Esophagus muscularis mucosa (tissue), 4 donors: ENCODE measurements around the gene RIPOR2.

ENCODE experiments used
- CTCF ChIP-seq, 3 experiments: fragments of 200-600 bp in 2 of 3; fragments of 450-650 bp in 1 of 3; sonication (generic) in 2 of 3; IDR thresholded peaks; one replicate each; pipeline ENCODE4 v1.5.1; 2017 to 2019; ENCODE audit warnings: antibody characterized with exemption in 3 of 3, mild to moderate bottlenecking in 2 of 3, moderate library complexity in 1 of 3
- EP300 ChIP-seq: sonication (generic); formaldehyde crosslinking; IDR thresholded peaks from one replicate; pipeline ENCODE4 v1.6.1; 2017; ENCODE audit warnings: antibody characterized with exemption
- POLR2AphosphoS5 ChIP-seq, 2 donors: sonication (generic); formaldehyde crosslinking; IDR thresholded peaks; one replicate each; pipeline ENCODE4 v1.6.1; 2017; ENCODE audit warnings: antibody characterized with exemption in 2 of 2

GRCh38 chr6:24882295-24882694, 53.5 kb downstream of the RIPOR2 start:
- TF ChIP-seq CTCF (IDR thresholded peaks at IDR 0.05) = no peak
- TF ChIP-seq POLR2AphosphoS5 (IDR thresholded peaks at IDR 0.05) = no peak
- no peak for TF ChIP-seq EP300
